Neural progenitor cell (in vitro differentiated cells): Measurements from ENCODE around the gene FBXL15.

ENCODE experiments used
- EZH2 ChIP-seq: fragments of 200-600 bp; sonication (generic); IDR thresholded peaks from 2 replicates; pipeline ENCODE4 v1.6.1; 2017; ENCODE audit warnings: antibody characterized with exemption, mild to moderate bottlenecking, moderate library complexity
- TF ChIP-seq, protein P1 (sequence below): fragments of 200-600 bp; sonication (generic); IDR thresholded peaks from 2 replicates; pipeline ENCODE4 v1.5.1; 2017; ENCODE audit warnings: antibody characterized with exemption, mild to moderate bottlenecking

GRCh38 chr10:102431452-102432124 lies 11.0 kb downstream of the FBXL15 start:
- TF ChIP-seq, protein P1, sequence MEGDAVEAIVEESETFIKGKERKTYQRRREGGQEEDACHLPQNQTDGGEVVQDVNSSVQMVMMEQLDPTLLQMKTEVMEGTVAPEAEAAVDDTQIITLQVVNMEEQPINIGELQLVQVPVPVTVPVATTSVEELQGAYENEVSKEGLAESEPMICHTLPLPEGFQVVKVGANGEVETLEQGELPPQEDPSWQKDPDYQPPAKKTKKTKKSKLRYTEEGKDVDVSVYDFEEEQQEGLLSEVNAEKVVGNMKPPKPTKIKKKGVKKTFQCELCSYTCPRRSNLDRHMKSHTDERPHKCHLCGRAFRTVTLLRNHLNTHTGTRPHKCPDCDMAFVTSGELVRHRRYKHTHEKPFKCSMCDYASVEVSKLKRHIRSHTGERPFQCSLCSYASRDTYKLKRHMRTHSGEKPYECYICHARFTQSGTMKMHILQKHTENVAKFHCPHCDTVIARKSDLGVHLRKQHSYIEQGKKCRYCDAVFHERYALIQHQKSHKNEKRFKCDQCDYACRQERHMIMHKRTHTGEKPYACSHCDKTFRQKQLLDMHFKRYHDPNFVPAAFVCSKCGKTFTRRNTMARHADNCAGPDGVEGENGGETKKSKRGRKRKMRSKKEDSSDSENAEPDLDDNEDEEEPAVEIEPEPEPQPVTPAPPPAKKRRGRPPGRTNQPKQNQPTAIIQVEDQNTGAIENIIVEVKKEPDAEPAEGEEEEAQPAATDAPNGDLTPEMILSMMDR = no peak
- no peak for TF ChIP-seq EZH2
